HG03558 (cell line): ENCODE data around the gene PICK1.

Source experiments
- ATAC-seq: cut with Tn5 transposase; IDR thresholded peaks from one replicate; pipeline ENCODE4 v1.9.1; 2021; ENCODE audit warnings: moderate number of reproducible peaks; ENCODE audit not compliant: unreplicated experiment; ENCODE audit errors: extremely low read depth

Gene PICK1

GRCh38 chr22:38056969-38057891 is at the start of gene PICK1:
PICK1 (plus strand) TSS chr22:38057404; CDS start chr22:38057810, 406 bp downstream.
- ATAC-seq, result no peak

GRCh38 chr22:38009000-38009806 is 48.0 kb upstream of the PICK1 start:
- no peak for ATAC-seq

- no peak for ATAC-seq
These were observed 44.6 kb upstream of the PICK1 start for GRCh38 chr22:38012604-38013072.

- ATAC-seq, result no peak
These were observed 43.1 kb upstream of the PICK1 start for GRCh38 chr22:38014083-38014482.

- ATAC-seq, result no peak
These were observed 40.7 kb upstream of the PICK1 start for GRCh38 chr22:38016182-38017151.

- no peak for ATAC-seq
These were observed 39.8 kb upstream of the PICK1 start for GRCh38 chr22:38017272-38017920.

GRCh38 chr22:38017939-38018885 is 39.0 kb upstream of the PICK1 start:
- ATAC-seq, result no peak

- ATAC-seq, result no peak
These were observed 38.0 kb upstream of the PICK1 start for GRCh38 chr22:38018938-38019827.

- no peak for ATAC-seq
These were observed 36.0 kb upstream of the PICK1 start for GRCh38 chr22:38021206-38021605.

GRCh38 chr22:38023045-38023444 is 34.2 kb upstream of the PICK1 start:
- ATAC-seq, result no peak

GRCh38 chr22:38025514-38025913 is 31.7 kb upstream of the PICK1 start:
- ATAC-seq, result no peak

- ATAC-seq, result no peak
These were observed 30.8 kb upstream of the PICK1 start for GRCh38 chr22:38026130-38027111.

- no peak for ATAC-seq
These were observed 29.7 kb upstream of the PICK1 start for GRCh38 chr22:38027487-38027886.

GRCh38 chr22:38028344-38029130 is 28.7 kb upstream of the PICK1 start:
- no peak for ATAC-seq

- no peak for ATAC-seq
These were observed 27.8 kb upstream of the PICK1 start for GRCh38 chr22:38029370-38029769.
